GM06990 (cell line): ENCODE results near the gene P3H4.

Experiments
- DNase-seq: peaks from one replicate; pipeline ENCODE4 v3.0.0-alpha.2; 2011; ENCODE audit not compliant: insufficient read length; ENCODE audit errors: extremely low read depth
- H3K27me3 ChIP-seq: replicated peaks from 2 replicates; pipeline ENCODE4 v1.6.0; 2011; ENCODE audit warnings: low read length; ENCODE audit not compliant: control insufficient read depth, insufficient read depth
- H3K36me3 ChIP-seq: 2 replicates; pipeline ENCODE4 v1.5.1; 2011; ENCODE audit warnings: low read length; ENCODE audit not compliant: control insufficient read depth, insufficient read depth
- H3K4me3 ChIP-seq: replicated peaks from 2 replicates; pipeline ENCODE4 v1.5.1; 2011; ENCODE audit warnings: low read depth, mild to moderate bottlenecking, control low read depth, low read length
- TF ChIP-seq, protein P1 (sequence below): IDR thresholded peaks from 2 replicates; pipeline ENCODE4 v1.5.1; 2011; ENCODE audit warnings: low read length, control low read depth, mild to moderate bottlenecking, inconsistent platforms; ENCODE audit not compliant: insufficient read depth, poor library complexity, severe bottlenecking

Gene P3H4

GRCh38 chr17:41754066-41754465, 57.7 kb downstream of the P3H4 start:
- H3K27me3 ChIP-seq, result no peaks in the 10 kb centered on the region; the same call in 1 of the 2 replicates
- TF ChIP-seq, protein P1, sequence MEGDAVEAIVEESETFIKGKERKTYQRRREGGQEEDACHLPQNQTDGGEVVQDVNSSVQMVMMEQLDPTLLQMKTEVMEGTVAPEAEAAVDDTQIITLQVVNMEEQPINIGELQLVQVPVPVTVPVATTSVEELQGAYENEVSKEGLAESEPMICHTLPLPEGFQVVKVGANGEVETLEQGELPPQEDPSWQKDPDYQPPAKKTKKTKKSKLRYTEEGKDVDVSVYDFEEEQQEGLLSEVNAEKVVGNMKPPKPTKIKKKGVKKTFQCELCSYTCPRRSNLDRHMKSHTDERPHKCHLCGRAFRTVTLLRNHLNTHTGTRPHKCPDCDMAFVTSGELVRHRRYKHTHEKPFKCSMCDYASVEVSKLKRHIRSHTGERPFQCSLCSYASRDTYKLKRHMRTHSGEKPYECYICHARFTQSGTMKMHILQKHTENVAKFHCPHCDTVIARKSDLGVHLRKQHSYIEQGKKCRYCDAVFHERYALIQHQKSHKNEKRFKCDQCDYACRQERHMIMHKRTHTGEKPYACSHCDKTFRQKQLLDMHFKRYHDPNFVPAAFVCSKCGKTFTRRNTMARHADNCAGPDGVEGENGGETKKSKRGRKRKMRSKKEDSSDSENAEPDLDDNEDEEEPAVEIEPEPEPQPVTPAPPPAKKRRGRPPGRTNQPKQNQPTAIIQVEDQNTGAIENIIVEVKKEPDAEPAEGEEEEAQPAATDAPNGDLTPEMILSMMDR, result no peak
- no peak for DNase-seq
- no peaks in the 10 kb centered on the region for H3K36me3 ChIP-seq
- no peak overlapping the region for H3K4me3 ChIP-seq
